Activated effector memory CD4-positive, alpha-beta T cell treated with anti-CD3 and anti-CD28 coated beads, Interleukin-2, amount 50 U/mL, for 16 hours (primary cell): Measurements from ENCODE around the gene KRTCAP2.
"Not testable (repeated sequence)": the region's sequence is repeated elsewhere in the genome, so short reads cannot be mapped to it uniquely, and the experiment has no call there.

Experiments
- DNase-seq: peaks from one replicate; pipeline ENCODE4 v3.0.0-alpha.2; 2020

The KRTCAP2 gene

DNA sequence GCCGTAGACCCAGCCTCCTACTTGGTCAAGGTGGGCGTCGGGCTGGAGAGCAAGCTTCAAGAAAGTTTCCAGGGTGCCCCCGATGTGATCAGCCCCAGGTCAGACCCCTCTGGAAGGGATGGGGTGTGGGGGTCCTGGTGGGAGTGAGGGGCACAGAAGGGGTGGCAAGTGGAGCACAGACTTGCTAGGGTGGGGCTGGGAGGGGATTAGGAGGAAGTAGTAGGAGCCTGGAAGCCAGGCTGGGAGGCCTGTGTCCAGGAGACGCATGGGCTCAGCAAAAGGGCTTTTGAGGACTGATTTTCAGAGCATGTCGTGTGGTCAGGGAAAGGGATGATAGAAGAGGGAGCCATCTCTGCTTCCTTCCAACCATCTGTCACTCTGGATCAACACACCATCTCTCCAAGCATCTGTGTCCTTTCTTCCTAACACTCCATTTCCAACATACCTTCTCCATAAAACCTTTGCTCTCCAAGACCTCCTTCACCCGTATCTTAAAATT, 9.0 kb upstream of the KRTCAP2 start:
- no peak for DNase-seq

DNA sequence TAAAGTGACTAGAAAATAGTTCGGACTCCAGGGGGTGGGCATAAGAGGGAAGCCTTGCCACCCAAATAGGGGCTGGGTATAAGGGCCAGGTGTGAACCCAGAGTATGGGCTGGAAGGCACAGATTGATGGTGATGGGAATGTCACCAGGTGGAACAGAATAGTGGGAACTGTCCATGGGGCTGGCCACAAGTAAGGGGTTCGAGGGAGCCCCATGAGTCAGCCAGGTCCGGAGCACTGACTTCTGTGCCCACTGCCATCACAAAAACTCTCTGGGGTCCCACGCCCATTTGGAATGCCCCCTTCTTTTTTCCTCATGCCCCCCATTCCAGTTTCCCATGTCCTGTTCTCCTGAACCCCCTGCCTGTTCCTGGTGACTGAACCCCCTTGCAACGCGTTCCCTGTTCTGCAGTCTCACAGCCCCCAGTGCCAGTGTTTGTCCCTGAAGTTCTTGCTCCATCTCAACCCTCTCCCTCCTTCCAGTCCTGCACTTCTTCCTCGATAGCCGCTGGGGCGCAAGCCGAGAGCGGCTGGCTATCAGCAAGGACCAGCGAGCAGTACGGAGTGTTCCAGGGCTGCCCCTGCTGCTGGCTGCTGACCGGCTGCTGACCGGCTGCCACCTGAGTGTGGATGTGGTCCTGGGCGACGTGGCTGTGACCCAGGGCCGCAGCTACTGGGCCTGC, 8.4 kb upstream of the KRTCAP2 start:
- DNase-seq: no peak

DNA sequence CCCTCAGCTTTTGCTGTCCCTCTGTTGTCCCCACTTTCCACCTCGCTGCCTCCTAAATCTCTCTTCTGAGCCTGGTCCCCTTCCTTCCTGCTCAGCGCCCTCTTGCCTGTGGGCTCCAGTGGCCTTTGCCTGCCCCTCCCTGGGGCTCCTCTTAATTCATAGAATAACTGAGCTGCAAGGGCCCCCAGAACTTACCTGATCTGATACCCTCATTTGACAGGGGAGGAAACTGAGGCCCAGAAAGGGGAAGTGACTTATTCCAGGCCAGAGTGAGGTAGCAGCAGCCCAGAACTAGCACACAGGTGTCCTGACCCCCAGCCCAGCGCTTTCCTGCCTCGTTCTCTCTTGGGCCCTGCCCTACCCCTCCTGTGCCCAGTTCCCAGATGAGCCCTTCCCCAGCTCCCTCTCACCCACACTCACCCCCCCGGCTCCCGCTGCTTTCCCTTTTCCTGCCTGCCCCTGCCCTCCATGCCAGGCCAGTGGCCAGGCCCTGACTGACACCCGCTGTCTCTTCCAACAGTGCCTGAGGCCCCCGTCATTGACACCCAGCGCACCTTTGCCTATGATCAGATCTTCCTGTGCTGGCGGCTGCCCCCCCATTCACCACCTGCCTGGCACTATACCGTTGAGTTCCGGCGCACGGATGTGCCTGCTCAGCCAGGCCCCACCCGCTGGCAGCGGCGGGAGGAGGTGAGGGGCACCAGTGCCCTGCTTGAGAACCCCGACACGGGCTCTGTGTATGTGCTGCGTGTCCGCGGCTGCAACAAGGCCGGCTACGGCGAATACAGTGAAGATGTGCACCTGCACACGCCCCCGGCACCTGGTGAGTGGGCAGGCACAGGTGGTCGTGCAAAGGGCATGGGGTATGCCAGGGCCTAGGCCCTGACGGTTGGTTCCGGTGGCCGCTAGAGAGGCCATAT, 6.3 kb upstream of the KRTCAP2 start:
- DNase-seq: peak; percentile 45

DNA sequence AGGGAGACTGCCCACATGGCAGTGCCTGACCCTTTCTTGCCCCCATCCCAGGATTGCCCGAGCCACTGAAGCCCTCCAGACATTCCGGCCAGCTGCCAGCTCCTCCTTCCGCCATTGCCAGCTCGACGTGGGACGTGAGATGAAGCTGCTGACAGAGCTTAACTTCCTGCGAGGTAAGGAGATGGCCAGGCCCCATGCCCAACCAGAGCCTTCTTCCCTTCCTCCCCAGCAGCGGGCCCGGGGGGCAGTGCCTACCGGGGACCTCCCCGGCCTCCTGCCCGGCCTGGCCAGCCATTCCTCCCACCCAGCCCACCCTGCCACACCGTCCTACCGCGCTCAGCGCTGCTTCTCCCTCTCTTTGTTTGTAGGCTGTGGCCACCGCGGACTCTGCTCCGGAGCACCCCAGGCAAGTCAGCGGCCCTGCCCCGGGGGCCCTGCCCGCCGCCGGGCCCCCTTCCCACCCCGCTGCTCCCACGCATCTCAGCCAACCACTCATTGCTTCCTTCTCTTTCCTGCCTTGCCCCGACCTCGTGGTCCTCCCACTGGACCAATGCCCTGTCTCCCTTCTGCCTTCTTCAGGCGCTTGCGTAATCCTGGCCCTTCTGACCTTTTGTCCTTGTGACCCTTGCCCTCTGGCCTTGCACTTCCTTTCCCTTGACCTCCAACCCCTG, 5.5 kb upstream of the KRTCAP2 start:
- peak; percentile 42 for DNase-seq

DNA sequence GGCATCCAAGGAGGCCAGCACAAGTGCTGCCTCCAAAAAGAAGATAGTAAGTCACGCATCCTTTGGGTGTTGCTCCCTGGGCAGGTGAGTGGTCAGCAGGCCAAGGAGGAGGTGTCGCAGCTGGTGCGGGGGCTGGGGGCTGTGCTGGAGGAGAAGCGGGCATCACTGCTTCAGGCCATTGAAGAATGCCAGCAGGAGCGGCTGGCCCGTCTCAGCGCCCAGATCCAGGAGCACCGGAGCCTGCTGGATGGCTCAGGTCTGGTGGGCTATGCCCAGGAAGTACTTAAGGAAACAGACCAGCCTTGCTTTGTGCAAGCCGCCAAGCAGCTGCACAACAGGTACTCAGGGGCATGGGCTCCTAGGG, 4.8 kb upstream of the KRTCAP2 start:
- peak; percentile 56 for DNase-seq

DNA sequence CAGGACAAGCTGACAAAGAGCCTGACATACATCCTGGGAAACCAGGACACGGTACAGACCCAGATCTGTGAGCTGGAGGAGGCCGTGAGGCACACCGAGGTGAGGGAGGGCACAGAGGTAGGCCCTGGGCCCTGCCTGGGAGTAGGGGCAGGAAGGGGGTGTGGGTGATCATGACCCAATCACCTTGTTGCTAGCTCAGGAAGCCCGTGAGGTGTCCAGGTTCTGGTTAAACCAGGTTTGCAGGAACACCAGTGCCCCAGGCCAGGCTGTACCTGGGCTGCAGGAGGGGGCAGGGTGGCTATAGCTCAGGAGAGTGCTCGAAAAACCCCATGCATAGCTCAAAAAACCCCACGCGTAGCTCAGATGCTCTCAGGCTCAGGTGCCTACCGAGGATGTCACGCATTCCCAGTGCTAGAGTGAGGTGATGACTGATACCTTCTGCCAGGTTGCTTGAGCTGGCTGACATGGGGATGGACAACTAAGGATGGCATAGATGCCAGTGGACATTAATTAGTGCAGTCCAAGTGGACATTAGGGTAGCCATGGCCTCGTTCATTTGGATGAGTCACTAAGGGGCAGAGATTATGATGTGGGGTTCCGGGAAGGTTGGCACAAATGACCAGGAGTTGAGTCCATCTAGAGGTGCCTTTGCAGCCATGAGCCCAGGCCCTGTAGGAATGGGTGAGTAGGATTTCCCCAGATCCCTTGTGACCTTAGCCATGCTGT, 4.3 kb upstream of the KRTCAP2 start:
- peak; percentile 56 for DNase-seq

DNA sequence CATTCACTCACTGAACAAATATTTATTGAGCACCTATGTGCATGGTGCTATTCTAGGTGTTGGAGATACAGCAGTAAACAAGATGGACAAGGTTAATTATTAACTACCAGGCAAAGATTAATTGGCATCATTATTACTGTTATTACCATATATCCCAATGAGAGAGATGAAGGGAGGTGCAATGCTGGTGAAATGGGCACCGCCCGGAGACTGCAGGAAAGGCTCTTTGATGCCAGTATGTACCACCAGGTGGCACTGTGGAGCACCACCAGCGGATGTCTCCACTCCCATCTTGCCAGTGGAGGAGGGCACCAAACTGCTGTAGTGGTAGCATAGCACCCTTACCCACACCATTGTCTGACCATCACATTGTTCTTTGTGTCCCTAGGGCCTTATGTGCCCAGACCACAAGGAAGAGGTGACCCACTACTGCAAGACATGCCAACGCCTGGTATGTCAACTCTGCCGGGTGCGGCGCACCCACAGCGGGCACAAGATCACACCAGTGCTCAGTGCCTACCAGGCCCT, 3.5 kb upstream of the KRTCAP2 start:
- DNase-seq: peak; percentile 93

DNA sequence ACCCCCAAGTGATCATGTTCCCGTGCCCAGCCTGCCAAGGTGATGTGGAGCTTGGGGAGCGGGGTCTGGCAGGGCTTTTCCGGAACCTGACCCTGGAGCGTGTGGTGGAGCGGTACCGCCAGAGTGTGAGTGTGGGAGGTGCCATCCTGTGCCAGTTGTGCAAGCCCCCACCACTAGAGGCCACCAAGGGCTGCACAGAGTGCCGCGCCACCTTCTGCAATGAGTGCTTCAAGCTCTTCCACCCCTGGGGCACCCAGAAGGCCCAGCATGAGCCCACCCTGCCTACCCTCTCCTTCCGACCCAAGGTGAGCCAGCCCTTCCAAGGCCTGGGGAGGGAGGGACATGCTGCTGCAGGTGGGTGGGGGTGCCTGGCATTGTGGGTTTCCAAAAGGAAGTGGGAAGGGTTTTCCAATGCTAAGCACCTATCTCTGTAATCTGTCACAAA, 2.8 kb upstream of the KRTCAP2 start:
- DNase-seq: peak; percentile 69

DNA sequence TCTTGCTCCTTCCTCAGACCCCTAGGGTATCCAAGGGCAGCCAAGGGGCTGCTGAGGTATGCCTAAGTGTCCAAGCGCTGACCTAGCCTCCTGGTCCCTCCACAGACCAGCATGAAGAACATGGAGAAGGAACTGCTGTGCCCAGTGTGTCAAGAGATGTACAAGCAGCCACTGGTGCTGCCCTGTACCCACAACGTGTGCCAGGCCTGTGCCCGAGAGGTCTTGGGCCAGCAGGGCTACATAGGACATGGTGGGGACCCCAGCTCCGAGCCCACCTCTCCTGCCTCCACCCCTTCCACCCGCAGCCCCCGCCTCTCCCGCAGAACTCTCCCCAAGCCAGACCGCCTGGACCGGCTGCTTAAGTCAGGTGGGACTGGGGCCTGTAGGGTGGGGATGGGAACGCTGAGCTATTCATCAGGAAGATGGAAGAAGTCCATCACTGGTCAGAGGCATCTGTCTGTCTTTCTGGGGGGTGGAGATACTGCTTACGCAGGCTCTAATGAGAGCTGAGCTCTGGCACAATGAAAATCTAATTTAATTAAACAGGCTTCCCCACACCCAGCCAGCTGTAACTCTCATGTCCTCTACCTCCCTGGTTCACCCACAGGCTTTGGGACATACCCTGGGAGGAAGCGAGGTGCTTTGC, 2.3 kb upstream of the KRTCAP2 start:
- peak; percentile 61 for DNase-seq

DNA sequence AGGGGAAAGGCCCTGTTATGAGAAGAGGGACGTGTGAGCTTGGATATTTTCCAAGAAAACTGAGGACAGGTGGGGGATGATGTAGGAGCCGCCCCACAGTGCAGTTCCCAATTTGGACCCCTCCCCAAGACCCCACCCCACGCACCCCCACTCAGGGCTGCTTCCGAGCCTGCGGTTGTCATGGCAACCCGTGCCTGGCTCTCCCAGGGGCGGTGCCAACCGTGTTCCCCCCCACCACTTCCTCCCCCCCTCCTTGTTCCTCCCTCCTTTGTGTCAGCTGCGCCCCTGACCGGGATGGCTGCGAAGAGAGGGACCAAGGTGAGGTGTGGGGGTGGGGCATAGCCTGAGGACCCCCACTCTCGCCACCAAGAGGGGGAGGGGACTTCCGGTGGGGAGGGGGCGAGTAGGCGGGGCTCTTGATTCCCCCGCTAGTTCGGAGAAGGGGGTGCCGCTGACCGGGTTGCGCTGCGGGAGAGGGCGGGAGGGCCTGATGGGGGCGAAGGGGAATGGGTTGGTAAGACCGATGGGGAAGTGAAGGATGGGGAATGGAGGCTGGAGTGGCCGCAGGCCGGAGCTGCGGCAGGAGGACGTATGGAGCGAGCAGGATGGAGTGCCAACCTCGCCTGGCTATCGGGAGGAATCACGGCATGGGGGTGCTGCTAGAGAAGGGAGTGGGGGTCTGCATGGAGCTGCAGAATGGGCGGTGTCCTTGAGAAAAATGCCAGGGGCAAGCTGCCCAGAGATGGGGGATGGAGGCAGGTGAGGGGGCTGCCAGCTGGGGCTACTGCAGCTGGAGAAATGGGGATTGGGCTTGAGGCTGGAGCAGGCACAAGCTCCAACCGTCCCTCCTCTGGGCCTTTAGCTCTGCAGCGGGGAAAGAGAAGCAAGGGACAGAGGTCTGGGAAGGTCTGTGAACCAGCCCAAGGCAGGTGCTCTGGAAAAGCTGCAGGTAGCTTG, 1.5 kb upstream of the KRTCAP2 start:
- peak; percentile 79 for DNase-seq

DNA sequence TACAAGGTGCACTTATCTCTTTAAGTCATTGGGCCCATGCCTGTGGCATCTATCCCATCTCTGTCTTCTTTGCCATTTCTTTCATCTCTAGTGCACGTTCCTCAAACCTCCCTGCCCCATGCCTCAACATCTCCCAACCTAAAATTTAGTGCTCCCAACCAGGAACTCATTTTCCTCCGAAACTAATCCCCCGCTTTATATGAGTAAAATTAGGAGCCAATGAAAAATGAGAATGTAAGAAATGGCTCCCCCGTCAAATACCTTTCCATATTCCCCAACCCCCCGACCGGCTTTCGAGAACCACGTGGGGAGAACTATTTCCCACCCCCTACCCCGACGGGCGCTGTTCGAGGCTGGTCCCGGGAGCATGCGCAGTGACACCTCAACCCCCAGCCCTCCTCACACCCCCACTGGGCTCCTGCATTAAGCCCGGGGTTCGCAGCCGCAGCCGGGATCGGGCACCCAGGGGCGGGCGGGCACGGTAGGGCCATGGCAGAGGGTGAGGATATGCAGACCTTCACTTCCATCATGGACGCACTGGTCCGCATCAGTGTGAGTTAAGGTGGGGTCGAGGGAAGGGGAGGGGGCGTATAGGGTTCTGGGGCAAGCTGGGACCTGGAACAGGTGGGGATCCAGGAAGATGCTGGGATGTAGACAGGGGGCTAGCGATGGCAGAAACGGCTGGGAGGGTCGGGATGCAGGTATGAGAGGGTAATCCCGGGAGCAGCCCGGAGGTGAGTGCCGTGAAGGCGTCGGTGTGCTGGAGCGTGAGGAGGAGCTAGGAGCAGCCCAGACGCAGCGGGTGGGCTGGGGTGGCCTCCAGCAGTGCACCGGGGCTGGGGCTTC, 597 bp upstream of the KRTCAP2 start, which contains the start of gene TRIM46:
Gene TRIM46 (plus strand): TSS at position 372 of the 846 bp plus-strand sequence. CDS start 118 bp downstream, at position 490.
- peak; percentile 89 for DNase-seq

DNA sequence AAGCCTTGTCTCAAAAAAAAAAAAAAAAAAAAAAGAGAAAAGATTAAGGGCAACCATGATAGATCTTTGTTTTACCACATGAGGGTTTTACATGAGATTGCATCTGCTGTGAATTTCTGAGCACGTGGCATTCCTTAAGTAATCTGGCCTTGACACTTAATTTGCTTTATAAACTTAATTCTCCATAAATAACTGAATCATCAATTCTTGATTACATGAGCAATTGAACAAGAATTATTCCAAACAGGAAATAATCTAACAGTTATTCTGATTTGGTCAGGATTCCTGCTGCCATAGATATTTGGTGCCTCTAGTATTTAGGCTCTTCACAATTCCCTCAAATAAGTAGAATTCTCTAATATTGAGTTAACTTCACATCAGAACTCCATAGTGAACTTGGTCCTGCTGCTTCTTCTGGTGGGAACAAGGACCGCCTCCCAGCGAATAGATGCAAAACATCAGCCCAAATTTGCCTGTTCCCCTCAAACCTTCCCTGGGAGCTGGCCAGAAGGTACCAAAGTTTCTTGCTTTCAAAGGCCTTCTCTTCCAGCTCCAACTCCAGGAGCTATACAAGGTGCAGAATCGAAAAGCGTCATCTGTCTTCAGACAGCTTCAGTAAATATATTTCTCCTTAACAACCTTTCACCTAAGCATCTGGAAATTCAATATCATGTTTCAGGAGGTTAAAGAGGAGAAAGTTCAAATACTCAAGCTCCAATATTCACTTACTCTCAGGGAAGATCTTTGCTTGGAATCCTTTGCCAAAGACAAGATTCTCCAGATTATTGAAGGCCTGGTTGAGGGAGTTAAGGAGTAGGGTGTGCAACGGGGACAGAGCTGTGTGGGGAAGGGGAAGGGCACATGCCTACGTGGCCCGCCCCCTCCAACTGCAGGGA, 1.0 kb downstream of the KRTCAP2 start:
- DNase-seq: peak; percentile 43

DNA sequence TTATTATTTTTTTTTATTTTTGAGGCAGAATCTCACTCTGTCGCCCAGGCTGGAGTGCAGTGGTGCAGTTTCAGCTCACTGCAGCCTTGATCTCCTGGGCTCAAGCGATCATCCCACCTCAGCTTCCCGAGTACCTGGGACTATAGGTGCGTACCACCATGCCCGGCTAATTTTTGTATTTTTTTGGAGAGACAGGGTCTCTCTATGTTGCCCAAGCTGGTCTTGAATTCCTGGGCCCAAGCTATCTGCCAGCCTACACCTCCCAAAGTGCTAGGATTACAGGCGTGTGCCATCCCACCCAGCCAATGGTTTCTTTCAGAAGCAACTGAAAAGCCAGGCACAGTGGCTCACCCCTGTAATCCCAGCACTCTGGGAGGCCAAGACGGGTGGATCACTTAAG, 2.3 kb downstream of the KRTCAP2 start:
- DNase-seq: peak; percentile 3

DNA sequence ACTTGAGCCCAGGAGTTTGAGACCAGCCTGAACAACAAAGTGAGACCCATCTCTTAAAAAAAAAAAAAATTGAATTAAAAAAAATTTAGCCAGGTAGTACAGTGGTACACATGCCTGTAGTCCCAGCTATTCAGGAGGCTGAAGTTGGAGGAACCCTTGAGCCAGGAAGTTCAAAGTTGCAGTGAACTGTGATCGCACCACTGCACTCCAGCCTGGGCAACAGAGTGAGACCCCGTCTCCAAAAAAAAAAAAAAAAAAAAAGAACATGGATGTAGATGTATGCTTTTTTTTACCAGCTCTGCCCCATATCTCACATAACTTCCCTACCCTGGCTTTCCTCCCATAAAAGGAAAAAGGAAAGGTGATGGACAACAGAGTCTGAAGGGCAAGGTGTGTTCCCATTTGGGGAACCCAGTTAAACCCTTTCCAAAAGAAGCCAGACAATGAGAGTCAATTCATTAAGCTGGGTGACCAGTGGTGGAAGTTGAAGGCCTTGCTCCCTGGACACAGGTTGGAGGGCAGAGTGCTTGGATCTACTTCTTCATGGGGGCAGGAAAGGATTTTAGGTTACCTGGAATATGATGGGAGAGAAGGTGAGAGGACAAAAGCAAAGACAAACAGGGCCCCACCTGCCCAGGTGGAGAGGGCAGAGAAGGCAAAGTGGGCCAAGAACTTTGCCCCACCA, 2.9 kb downstream of the KRTCAP2 start:
- DNase-seq: peak; percentile 9

DNA sequence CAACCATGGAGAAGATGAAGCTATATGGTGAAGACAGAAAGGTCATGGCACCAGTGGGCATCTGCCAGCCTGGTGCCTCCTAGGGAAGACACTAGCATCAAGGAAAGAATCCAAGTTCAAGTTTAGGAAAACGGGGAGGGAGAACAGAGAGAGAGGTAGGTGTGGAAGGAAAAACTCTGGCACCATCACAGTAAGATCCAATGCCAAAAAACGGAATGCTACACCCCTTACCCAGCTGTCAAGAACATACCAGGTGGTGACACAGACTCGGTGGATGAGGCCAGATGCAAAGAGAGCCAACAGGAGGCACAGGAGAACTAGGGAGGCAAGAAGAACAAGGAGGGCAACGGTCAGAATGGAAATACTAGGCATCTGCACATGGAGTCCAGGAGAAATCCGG, 3.6 kb downstream of the KRTCAP2 start:
- no peak for DNase-seq

DNA sequence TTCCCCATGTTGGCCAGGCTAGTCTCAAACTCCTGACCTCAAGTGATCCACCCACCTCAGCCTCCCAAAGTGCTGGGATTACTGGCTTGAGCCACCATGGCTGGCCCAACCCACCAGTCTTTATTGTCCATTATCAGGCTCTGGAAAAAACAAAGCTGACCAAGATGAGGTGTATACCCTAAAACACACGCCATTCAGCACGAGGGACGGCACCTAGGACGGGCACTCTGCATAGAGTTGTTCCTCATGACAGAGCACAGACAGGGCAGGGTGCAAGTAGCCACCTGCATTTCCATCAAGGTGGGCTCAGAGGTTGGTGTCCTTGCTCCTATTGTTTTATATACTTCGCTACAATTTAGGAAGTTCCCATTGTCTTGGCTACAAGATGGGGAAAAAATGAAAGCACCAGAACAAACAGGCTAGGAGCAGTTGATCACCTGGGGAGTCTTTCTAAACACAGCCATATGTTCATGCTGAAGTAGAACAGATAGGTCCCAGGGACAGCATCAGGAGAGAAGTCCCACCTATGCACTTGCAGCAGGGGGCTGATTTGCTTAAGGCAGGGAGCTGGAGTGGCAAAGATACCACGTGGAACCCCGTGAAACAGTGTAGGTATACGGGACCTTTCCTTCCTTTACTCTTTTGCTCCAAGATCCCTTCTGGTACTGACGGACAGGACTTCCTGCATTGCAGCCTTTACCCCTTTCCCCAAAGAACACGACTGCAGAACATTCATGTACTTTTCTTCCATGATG, 4.5 kb downstream of the KRTCAP2 start:
- DNase-seq: peak; percentile 33

DNA sequence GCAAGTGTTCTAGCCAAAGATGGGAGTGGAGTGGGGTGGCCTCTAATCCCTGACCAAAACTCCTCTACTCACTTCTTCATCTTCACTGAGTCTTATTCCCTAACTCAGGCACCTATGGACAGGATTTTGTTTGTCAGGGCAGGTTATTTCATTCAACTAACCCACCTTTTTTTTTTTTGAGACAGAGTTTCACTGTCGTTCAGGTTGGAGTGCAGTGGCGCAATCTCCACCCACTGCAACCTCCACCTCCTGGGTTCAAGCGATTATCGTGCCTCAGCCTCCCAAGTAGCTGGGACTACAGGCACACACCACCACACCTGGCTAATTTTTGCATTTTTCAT, 5.0 kb downstream of the KRTCAP2 start:
- not testable (repeated sequence) for DNase-seq
